ENCODE results near the gene P2RY8. TPM values are rescaled to one million over a fixed set of nuclear protein-coding genes. Genes with fewer than 3 reads are reported as not detected.
A peak's percentile ranks its signal among the peaks of the same experiment; 100 is the strongest.
"Not testable (repeated sequence)": the region's sequence is repeated elsewhere in the genome, so short reads cannot be mapped to it uniquely, and the experiment has no call there.

The P2RY8 gene
- total RNA-seq, 1 donor from 2014 or later: 0.48 TPM

DNA sequence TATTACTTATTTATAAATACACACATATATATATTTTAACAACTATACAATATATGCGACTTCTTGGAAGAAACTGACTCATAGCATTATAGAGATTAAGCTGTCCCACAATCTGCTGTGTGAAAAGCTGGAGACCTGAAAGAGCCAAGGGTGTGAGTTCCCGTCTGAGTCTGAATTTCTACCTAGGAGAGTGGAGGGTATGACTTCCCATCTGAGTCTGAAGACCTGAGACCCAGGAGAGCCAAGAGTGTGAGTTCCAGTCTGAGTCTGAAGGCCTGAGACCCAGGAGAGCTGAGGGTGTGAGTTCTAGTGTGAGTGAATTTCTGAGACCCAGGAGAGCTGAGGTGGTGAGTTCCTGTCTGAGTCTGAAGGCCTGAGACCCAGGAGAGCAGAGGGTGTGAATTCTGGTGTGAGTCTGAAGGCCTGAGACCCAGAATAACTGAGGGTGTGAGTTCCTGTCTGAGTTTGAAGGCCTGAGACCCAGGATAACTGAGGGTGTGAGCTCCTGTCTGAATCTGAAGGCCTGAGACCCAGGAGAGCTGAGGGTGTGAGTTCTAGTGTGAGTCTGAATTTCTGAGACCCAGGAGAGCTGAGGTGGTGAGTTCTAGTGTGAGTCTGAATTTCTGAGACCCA is 8.9 kb upstream of the P2RY8 start:
- DNase-seq (ENCODE audit: low spot score): no peak
- no peak for ATAC-seq

DNA sequence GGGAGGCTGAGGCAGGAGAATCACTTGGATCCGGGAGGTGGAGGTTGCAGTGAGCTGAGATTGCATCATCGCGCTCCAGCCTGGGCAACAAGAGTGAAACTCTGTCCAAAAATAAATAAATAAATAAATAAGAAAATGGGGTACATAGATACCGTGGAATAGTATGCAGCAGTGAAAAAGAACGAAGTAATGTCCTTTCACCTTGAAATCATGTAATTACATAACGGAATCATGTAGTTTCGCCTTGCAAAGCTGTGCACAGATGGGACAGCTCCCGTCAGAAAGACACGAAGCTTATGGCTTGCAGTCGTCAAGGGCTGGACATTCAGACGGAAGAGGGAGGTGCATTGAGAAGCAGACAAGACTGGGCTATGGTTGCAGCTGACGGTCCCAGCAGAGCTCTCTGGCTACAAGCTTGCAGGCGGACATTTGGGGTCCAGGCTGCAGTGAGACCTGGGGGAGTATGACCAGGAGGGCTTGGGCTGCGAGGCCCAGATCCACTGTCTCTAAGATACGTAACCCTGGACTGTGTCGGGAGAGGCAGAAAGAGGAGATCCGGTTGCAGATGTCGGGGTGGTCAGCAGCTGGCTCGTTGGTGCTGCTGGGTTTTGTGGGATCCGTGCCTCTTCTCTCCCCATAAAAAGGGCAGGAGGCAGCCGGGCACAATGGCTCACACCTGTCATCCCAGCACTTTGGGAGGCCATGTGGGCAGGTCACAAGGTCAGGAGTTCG is 6.2 kb upstream of the P2RY8 start:
- no peak for DNase-seq (ENCODE audit: low spot score)

GRCh38 chrX:1539146-1539545 is 2.2 kb upstream of the P2RY8 start:
- ATAC-seq; DNase-seq (ENCODE audit: low spot score): not testable (repeated sequence)

More for the DNA sequence above, 6.2 kb upstream of the P2RY8 start:
- no peak for ATAC-seq

DNA sequence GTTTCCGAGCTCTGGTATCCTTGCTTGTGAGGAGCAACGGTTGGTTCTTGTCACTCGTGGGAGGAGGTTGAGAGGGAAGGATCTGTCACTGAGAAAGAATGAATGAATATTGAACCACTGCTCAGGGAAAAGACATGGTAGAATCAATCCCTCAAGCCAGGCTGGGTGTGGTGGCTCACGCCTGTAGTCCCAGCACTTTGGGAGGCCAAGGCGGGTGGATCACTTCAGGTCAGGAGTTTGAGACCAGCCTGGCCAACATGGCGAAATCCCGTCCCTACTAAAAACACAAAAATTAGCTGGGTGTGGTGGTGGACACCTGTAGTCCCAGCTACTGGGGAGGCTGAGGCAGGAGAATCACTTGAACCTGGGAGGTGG is 718 bp upstream of the P2RY8 start:
- not testable (repeated sequence) for DNase-seq (ENCODE audit: low spot score); ATAC-seq

DNA sequence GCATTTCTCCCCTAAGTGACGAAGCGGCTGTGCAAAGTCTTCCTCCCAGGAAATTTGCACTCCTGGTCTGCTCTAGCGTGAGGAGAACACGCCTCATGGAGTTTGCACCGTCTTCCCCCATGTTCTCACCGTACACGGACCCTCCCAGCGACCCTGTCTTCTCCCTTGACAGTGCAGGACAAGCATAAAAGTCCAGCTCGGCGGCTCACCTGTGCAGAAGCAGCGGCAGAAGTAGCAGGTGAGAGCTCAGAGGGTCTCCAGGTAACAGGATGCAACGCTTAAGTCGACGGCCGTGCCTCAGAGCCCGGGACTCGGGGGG is 314 bp downstream of the P2RY8 start:
- DNase-seq (ENCODE audit: low spot score) (no peak), ATAC-seq (peak; percentile 14)

DNA sequence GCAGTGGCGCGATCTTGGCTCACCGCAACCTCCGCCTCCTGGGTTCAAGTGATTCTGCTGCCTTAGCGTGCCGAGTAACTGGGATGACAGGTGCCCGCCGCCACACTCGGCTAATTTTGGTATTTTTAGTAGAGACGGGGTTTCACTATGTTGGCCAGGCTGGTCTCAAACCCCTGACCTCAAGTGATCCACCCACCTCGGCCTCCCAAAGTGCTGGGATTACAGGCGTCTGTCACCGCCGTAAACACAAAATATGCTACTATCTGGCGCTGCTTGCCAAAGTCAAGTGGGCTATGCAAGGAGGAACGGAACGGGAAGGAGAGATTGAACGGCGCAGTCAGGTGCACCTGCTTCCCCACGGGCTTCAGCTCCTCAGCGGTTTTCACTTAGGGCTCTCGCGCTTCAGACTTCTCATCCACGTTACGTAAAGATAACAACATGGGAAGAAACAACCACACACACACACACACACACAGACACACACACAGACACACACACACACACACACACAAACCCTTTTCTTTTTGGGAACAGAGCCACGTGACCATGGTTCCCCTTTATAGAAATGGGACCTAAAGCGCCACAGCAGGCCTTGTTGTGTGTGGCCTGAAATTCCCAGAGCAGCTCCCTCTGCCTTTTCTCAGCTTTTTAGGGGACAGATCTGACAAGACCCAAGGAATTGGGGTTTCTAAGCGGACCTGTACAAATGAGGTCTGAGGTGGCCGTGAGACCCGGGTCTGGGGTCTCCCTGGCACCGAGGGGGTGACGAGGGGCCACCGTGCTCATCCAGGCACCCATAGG is 1.5 kb downstream of the P2RY8 start:
- ATAC-seq: peak; percentile 35

DNA sequence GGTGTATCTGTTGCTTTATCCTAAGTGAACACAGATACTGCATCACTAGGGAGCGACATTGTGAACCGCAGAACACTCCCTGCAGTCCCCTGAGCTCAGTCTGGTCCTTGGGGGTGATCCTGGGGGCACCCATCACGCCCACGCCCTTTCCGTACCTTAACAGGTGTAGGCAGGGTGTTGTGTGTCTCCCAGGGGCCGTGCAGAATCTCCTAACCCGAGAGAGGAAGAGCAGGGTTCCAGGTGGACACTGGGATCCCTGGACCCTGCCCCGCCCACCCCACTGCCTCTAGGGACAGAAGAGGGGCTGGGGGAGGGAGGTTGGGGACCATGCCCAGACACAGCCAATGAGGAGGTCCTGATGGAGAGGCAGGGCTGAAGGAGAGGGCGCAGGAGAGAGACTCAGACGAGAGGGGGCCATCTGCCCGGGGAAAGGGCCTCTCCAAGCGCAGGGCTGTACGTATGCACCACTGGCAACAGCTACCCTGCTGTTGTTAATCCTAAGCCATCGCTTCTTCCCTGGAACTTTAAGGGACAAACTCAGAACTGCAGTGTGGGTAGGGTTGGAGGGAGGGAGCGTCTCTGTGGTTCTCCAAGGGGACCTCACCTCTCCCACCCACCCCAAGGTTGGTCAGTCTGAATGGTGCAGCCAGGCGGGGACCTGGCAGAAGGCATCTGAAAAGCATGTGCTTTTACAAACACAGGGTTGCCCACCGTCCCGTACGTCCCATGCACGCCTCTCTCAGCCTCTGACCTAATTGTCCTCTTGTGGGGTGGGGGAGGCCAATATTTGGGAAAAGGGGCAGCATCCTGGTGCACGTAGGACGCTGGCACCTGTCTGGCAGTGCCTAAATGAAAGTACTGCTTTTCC is 2.5 kb downstream of the P2RY8 start:
- ATAC-seq: no peak
- DNase-seq (ENCODE audit: low spot score): peak; percentile 42

More for the DNA sequence above, 1.5 kb downstream of the P2RY8 start:
- peak; percentile 47 for DNase-seq (ENCODE audit: low spot score)

GRCh38 chrX:1533058-1533457 is 3.9 kb downstream of the P2RY8 start:
- DNase-seq (ENCODE audit: low spot score): no peak
- no peak for ATAC-seq

GRCh38 chrX:1531096-1531890 is 5.7 kb downstream of the P2RY8 start:
- ATAC-seq (no peak), DNase-seq (ENCODE audit: low spot score) (peak; percentile 34)

GRCh38 chrX:1529756-1530155 is 7.2 kb downstream of the P2RY8 start:
- DNase-seq (ENCODE audit: low spot score) (no peak), ATAC-seq (no peak)

DNA sequence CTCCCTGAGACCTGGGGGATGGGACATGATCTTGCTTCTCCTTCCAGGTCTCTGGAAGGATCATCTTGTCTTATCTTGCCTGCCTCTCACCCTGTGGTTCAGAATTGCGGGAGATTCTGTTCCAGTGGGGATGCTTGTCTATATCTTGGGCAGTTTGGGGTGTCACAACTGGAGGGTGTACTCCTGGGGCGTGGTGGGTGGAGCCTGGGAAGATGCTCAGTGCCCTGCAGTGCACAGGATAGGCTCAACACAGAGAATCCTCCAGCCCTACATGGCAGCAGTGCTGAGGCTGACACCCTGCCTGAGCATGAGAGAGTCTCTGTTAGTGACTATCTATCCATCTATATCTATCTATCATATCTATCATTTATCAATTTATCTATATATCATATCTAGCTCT is 7.7 kb downstream of the P2RY8 start:
- peak; percentile 29 for DNase-seq (ENCODE audit: low spot score)
- no peak for ATAC-seq

DNA sequence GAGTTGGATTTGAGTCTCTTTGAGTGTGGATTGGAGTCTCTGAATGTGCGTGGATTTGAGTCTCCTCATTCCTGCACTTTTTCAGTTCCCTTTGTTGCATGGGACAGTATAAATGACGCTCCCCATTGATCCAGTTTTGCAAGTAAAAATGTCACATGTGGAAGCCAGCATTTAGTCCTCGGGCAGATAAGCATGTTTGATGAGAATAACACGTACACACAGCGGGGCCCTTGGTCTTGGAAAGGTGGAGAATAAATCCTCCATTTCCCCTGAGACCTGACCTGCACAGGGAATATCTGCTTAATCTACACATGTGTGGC is 8.1 kb downstream of the P2RY8 start:
- DNase-seq (ENCODE audit: low spot score) (no peak), ATAC-seq (no peak)

DNA sequence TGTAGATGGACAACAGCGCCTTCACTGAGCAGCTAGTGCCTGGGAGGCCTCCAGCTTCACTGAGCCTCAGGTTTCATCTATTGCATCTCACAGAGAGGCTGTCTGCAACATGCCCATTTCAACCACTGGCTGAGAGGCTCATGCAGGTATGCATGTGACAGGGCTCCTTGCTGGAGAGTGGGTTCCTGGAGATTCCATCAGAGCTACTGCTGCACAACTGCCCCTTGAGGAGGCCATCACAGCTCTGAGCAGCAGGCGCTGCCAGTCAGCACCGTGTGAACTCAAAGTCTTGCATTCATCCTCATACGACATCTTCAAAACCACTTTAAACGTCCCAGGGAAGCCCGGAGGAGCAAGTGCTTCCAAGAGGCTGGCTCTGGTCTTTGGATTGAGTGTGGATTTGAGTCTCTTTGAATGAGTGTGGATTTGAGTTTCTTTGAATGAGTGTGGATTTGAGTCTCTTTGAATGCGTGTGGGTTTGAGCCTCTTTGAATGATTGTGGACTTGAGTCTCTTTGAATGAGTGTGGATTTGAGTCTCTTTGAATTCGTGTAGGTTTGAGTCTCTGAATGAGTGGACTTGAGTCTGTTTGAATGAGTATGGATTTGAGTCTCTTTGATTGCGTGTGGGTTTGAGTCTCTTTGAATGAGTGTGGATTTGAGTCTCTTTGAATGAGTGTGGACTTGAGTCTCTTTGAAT is 8.7 kb downstream of the P2RY8 start:
- no peak for DNase-seq (ENCODE audit: low spot score)
- ATAC-seq: no peak

GRCh38 chrX:1527457-1527856 is 9.5 kb downstream of the P2RY8 start:
- ATAC-seq (no peak), DNase-seq (ENCODE audit: low spot score) (no peak)

DNA sequence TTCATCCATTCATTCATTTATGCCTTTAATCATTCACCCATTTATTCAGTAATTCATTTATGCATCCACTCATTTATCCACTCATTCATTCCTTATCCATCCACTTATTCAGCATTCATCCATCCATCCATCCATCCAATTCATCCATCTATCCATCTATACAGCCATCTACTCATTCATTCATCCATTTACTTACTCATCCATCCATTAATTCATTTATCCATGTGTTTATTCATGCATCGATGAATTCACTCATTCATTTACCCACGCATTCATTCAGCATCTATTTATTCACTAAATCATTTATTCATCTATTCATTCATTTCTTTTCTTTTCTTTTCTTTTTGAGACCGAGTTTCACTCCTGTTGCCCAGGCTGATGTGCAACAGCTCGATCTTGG is 10.4 kb downstream of the P2RY8 start:
- ATAC-seq (no peak), DNase-seq (ENCODE audit: low spot score) (no peak)

DNA sequence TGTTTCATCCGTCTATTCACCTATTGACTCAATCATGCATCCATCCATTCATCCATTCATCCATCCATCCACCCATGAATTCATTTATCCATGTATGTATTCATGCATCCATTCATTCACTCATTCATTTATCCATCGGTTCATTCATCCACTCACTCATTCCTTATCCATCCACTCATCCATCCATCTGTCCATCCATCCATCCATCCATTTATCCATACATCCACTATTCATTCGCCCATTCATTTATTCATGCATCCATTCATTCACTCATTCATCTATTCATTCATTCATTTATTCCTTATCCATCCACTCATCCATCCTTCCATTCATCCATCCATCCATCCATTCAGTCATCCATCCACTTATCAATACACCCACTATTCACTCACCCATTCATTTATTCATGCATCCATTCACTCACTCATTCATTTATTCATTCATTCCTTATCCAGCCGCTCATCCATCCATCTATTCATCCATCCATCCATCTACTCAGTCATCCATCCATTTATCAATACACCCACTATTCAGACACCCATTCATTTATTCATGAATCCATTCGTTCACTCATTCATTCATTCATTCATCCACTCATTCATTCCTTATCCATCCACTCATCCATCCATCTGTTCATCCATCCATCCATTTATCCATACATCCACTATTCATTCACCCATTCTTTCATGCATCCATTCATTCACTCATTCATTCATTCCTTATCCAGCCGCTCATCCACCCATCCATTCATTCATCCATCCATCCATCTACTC is 11.2 kb downstream of the P2RY8 start:
- no peak for ATAC-seq
- DNase-seq (ENCODE audit: low spot score): no peak

GRCh38 chrX:1524874-1525582 is 12.0 kb downstream of the P2RY8 start:
- DNase-seq (ENCODE audit: low spot score) (peak; percentile 10), ATAC-seq (no peak)

DNA sequence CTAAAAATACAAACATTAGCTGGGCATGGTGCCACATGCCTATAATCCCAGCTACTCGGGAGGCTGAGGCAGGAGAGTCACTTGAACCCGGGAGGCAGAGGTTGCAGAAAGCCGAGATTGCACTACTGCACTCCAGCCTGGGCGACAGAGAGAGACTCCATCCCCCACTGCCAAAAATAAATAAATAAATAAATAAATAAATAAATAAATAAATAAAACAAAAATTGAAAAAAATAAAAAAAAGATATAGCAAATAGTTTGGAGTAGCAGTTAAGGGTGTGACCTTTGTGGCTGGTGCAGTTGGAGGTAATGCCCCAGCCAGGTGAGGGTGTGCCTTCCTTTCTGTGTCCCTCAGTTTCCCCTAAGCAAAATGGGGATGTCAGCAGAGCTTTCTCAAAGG is 14.1 kb downstream of the P2RY8 start:
- not testable (repeated sequence) for ATAC-seq; DNase-seq (ENCODE audit: low spot score)
